ENCODE data around the gene S100A5. TPM values are rescaled to one million over a fixed set of nuclear protein-coding genes. Genes with fewer than 3 reads are reported as not detected.

S100A5 gene
- total and polyA plus RNA-seq, 10 of the 15 experiments (the other 5 are each of a cell fraction or from before 2014, with no cell fraction given) = 0.47 to 0.75 (median 0.56) TPM; not detected in 6

DNA sequence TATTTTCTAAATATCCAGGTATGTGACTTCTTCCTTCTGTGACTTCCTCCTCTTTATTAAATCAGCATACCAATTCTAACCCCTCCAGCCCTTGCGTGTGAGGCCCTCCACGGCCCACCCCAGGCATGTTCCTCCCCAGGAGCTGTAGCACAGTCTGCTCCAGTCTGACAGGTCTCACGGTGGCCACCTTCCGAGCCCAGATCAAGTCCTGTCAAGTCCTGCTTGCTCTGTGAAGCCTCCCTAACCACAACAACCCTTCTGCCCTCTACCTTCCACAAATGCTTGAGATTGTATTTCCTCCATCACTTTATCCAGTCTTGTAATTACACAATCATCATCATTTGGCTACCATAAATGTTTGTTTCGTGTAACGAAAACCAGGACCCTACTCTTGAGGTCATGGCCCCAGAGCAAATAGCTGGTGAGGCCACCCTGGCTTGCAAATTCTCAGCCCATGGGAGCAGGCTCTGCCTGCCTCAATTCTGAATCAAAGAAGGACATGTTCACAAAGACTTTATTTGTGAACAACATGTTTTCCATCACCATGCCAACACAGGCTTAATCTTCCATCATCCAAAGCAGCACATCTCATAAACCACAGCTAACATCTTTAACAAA is 47.3 kb downstream of the S100A5 start:
- no peak for TF ChIP-seq MXI1 (IDR thresholded peaks at IDR 0.05; ENCODE audit: low read depth, low read length)
- no peak for TF ChIP-seq HCFC1 (IDR thresholded peaks at IDR 0.05; ENCODE audit: low read length)
- TF ChIP-seq RUNX3 (IDR thresholded peaks at IDR 0.05; ENCODE audit: low read length) = no peak
- TF ChIP-seq BCL11A (IDR thresholded peaks at IDR 0.05; ENCODE audit: low read depth, low read length) = no peak
- TF ChIP-seq USF2 (IDR thresholded peaks at IDR 0.05; ENCODE audit: borderline replicate concordance, low read depth, low read length) = no peak
- TF ChIP-seq RFX5 (IDR thresholded peaks at IDR 0.05; ENCODE audit: low read depth, low read length) = no peak
- TF ChIP-seq RB1 (IDR thresholded peaks at IDR 0.05; ENCODE audit: borderline replicate concordance) = no peak
- TF ChIP-seq, protein P1, sequence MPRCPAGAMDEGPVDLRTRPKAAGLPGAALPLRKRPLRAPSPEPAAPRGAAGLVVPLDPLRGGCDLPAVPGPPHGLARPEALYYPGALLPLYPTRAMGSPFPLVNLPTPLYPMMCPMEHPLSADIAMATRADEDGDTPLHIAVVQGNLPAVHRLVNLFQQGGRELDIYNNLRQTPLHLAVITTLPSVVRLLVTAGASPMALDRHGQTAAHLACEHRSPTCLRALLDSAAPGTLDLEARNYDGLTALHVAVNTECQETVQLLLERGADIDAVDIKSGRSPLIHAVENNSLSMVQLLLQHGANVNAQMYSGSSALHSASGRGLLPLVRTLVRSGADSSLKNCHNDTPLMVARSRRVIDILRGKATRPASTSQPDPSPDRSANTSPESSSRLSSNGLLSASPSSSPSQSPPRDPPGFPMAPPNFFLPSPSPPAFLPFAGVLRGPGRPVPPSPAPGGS (IDR thresholded peaks at IDR 0.05; ENCODE audit: borderline replicate concordance, insufficient read depth, low read depth, low read length, poor library complexity, severe bottlenecking) = no peak
- TF ChIP-seq RAD21 (IDR thresholded peaks at IDR 0.05; ENCODE audit: insufficient read depth, low read depth, low read length) = no peak
- no peak for TF ChIP-seq JUND (IDR thresholded peaks at IDR 0.05; ENCODE audit: low read depth, low read length)
- TF ChIP-seq, protein P2, sequence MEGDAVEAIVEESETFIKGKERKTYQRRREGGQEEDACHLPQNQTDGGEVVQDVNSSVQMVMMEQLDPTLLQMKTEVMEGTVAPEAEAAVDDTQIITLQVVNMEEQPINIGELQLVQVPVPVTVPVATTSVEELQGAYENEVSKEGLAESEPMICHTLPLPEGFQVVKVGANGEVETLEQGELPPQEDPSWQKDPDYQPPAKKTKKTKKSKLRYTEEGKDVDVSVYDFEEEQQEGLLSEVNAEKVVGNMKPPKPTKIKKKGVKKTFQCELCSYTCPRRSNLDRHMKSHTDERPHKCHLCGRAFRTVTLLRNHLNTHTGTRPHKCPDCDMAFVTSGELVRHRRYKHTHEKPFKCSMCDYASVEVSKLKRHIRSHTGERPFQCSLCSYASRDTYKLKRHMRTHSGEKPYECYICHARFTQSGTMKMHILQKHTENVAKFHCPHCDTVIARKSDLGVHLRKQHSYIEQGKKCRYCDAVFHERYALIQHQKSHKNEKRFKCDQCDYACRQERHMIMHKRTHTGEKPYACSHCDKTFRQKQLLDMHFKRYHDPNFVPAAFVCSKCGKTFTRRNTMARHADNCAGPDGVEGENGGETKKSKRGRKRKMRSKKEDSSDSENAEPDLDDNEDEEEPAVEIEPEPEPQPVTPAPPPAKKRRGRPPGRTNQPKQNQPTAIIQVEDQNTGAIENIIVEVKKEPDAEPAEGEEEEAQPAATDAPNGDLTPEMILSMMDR (IDR thresholded peaks at IDR 0.05 in 2 of 3, conservative IDR thresholded peaks at IDR 0.05 in 1 of 3; ENCODE audit: control insufficient read depth in 2 of 3, extremely low read depth in 1 of 3, insufficient read depth in 1 of 3, low read depth in 3 of 3, low read length in 3 of 3) = no peak
- no peak for TF ChIP-seq HDGF (IDR thresholded peaks at IDR 0.05)
- TF ChIP-seq YY1 (IDR thresholded peaks at IDR 0.05; ENCODE audit: low read depth, low read length) = no peak
- no peak for TF ChIP-seq STAT3 (IDR thresholded peaks at IDR 0.05; ENCODE audit: low read depth, low read length)
- no peak for TF ChIP-seq NRF1 (conservative IDR thresholded peaks at IDR 0.05; ENCODE audit: low read depth, low read length)
- no peak for TF ChIP-seq ZZZ3 (IDR thresholded peaks at IDR 0.05; ENCODE audit: control insufficient read depth, insufficient read length, low read depth)
- intact Hi-C loops (cut with micrococcal nuclease; ENCODE audit: unreplicated experiment) (no loop called here), in situ Hi-C loops (cut with MboI) (no loop called here)
- Histone ChIP-seq H3K4me1 (ENCODE audit: control insufficient read depth, insufficient read depth, low read length) (peaks cover 3% of the 10 kb centered on the region; the same call in 1 of the 2 replicates), H4K20me1 (ENCODE audit: control insufficient read depth, insufficient read depth) (no peaks in the 10 kb centered on the region), H3K79me2 (ENCODE audit: control insufficient read depth, insufficient read depth, low read length) (no peaks in the 10 kb centered on the region), H3K9me3 (replicated peaks; ENCODE audit: control insufficient read depth, insufficient read depth, low read length) (no peaks in the 10 kb centered on the region), H2AFZ (ENCODE audit: control insufficient read depth, low read depth, low read length) (no peak overlapping the region), H3K27ac (ENCODE audit: control insufficient read depth, insufficient read depth) (no peak overlapping the region), H3K36me3 (ENCODE audit: control insufficient read depth in 2 of 2, insufficient read depth in 2 of 2, low read length in 1 of 2) (no peaks in the 10 kb centered on the region), H3K27me3 (replicated peaks in 1 of 2; ENCODE audit: control insufficient read depth in 2 of 2, insufficient read depth in 2 of 2, low read length in 1 of 2) (no peaks in the 10 kb centered on the region; a peak in 2 of 4 replicates), H3K9ac (ENCODE audit: control insufficient read depth, insufficient read depth, low read length) (no peak overlapping the region), H3K4me2 (ENCODE audit: control insufficient read depth, insufficient read depth) (no peak overlapping the region), H3K4me3 (no peak overlapping the region)
- ChIA-PET RAD21 (ENCODE audit: unreplicated experiment) (interaction anchor here (1.0 to 3.7 kb wide), 3 partner anchors 67 to 141 kb away, joined by 3 to 94 read pairs (median 3); partner anchors contain the start of gene PGLYRP4), CTCF (interaction anchor here (1.0 to 8.0 kb wide), 10 partner anchors 9 to 181 kb away, joined by 3 to 326 read pairs (median 22); partner anchors contain the start of genes PGLYRP3, PGLYRP4 and S100A9), SMC1A (ENCODE audit: uncharacterized antibody, unreplicated experiment) (interaction anchor here (1.1 to 7.1 kb wide), 4 partner anchors 27 to 157 kb away, joined by 3 to 106 read pairs (median 5); no protein-coding TSS in a partner anchor), POLR2A (no interaction called here)
- DNase-seq (ENCODE audit: low read depth, low spot score) (no peak), ATAC-seq (no peak), FAIRE-seq (no peak)
- 42% methylated on average over 6 of the region's 6 CpGs for WGBS (ENCODE audit: insufficient coverage, insufficient replicate concordance, low lambda C conversion rate, missing lambda C conversion rate)
- BruUV-seq (replicated peaks) = no TSS peak

Measured in GM12878 (cell line).